ENCODE results near the gene VPS18. TPM values are rescaled to one million over a fixed set of nuclear protein-coding genes. Genes with fewer than 3 reads are reported as not detected.

Gene VPS18
- total and polyA plus RNA-seq, 2 experiments from 2014 or later: 5.9 to 42.5 TPM

DNA sequence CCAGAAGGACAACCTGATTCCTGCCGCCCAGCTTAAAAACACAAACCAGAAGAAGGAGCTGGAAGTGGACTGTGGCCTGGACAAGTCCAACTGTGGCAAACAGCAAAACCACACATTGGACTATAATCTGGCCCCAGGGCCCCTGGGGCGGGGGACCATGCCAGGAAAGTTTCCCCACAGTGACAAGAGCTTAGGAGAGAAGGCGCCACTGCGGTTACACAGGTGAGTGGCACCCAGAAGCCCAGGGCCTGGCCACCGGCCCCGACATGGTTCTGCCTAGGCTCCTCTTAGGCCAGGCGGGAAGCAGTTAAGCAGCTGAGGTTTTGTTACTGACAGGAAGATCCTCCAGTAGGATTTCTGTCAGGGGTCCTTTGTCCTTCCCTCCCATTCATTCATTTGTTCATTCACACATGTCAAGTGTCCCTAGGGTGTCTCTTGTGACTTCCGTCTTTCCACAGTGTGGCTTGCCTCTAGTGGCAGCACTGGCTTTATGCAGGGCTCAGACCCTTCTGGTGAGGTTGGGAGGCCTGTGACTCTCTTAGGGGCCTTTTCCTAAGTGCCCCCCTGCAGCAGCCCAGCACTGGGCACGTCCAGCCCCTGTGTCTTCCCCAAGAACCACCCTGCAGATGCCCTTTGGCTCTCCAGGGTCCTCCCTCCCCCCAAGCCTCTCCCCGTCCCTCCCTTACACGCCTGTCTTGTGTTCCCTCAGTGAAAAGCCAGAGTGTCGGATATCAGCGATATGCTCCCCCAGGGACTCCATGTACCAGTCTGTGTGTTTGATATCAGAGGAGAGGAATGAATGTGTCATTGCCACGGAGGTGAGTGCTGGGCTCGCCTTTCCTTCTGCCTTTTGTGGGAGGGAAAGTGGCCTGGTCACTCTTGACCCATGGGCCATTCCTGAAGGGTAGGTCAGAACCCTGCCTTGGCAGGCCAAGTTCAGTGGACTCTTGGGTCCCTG, 42.7 kb downstream of the VPS18 start:
- peaks cover 12% of the 10 kb centered on the region; the same call in 1 of the 2 replicates for H3K4me1 ChIP-seq (ENCODE audit: insufficient read depth)
- H3K79me2 ChIP-seq (replicated peaks; ENCODE audit: insufficient read depth): no peaks in the 10 kb centered on the region
- Mint-ChIP-seq H3K4me1 (peaks cover 35% of the 10 kb centered on the region), H3K36me3 (ENCODE audit: low read depth) (no peaks in the 10 kb centered on the region; the same call in 2 of the 3 replicates), H3K4me3 (no peak overlapping the region; the same call in 2 of the 3 replicates), H3K9me3 (no peaks in the 10 kb centered on the region), H3K27ac (no peak overlapping the region), H3K27me3 (ENCODE audit: insufficient read depth, low read depth, poor library complexity) (peaks cover 44% of the 10 kb centered on the region)
- no peaks in the 10 kb centered on the region for H3K36me3 ChIP-seq (ENCODE audit: insufficient read depth)
- H2AFZ ChIP-seq: no peak overlapping the region
- DNase-seq (ENCODE audit: low spot score): no peak
- no peak for TF ChIP-seq EZH2 (IDR thresholded peaks at IDR 0.05; ENCODE audit: low read depth, unreplicated experiment)
- no peak for TF ChIP-seq EZH2phosphoT487 (IDR thresholded peaks at IDR 0.05; ENCODE audit: unreplicated experiment)
- TF ChIP-seq, protein P1, sequence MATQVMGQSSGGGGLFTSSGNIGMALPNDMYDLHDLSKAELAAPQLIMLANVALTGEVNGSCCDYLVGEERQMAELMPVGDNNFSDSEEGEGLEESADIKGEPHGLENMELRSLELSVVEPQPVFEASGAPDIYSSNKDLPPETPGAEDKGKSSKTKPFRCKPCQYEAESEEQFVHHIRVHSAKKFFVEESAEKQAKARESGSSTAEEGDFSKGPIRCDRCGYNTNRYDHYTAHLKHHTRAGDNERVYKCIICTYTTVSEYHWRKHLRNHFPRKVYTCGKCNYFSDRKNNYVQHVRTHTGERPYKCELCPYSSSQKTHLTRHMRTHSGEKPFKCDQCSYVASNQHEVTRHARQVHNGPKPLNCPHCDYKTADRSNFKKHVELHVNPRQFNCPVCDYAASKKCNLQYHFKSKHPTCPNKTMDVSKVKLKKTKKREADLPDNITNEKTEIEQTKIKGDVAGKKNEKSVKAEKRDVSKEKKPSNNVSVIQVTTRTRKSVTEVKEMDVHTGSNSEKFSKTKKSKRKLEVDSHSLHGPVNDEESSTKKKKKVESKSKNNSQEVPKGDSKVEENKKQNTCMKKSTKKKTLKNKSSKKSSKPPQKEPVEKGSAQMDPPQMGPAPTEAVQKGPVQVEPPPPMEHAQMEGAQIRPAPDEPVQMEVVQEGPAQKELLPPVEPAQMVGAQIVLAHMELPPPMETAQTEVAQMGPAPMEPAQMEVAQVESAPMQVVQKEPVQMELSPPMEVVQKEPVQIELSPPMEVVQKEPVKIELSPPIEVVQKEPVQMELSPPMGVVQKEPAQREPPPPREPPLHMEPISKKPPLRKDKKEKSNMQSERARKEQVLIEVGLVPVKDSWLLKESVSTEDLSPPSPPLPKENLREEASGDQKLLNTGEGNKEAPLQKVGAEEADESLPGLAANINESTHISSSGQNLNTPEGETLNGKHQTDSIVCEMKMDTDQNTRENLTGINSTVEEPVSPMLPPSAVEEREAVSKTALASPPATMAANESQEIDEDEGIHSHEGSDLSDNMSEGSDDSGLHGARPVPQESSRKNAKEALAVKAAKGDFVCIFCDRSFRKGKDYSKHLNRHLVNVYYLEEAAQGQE (IDR thresholded peaks at IDR 0.05; ENCODE audit: unreplicated experiment): no peak
- no peak for TF ChIP-seq POLR2AphosphoS5 (IDR thresholded peaks at IDR 0.05; ENCODE audit: low read depth)
- no peak for TF ChIP-seq CREB1 (CRISPR knock-in tag; IDR thresholded peaks at IDR 0.05; ENCODE audit: low read depth)
- TF ChIP-seq, protein P2, sequence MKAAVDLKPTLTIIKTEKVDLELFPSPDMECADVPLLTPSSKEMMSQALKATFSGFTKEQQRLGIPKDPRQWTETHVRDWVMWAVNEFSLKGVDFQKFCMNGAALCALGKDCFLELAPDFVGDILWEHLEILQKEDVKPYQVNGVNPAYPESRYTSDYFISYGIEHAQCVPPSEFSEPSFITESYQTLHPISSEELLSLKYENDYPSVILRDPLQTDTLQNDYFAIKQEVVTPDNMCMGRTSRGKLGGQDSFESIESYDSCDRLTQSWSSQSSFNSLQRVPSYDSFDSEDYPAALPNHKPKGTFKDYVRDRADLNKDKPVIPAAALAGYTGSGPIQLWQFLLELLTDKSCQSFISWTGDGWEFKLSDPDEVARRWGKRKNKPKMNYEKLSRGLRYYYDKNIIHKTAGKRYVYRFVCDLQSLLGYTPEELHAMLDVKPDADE (IDR thresholded peaks at IDR 0.05): no peak
- TF ChIP-seq ZNF114 (CRISPR knock-in tag; IDR thresholded peaks at IDR 0.05): no peak
- TF ChIP-seq, protein P3, sequence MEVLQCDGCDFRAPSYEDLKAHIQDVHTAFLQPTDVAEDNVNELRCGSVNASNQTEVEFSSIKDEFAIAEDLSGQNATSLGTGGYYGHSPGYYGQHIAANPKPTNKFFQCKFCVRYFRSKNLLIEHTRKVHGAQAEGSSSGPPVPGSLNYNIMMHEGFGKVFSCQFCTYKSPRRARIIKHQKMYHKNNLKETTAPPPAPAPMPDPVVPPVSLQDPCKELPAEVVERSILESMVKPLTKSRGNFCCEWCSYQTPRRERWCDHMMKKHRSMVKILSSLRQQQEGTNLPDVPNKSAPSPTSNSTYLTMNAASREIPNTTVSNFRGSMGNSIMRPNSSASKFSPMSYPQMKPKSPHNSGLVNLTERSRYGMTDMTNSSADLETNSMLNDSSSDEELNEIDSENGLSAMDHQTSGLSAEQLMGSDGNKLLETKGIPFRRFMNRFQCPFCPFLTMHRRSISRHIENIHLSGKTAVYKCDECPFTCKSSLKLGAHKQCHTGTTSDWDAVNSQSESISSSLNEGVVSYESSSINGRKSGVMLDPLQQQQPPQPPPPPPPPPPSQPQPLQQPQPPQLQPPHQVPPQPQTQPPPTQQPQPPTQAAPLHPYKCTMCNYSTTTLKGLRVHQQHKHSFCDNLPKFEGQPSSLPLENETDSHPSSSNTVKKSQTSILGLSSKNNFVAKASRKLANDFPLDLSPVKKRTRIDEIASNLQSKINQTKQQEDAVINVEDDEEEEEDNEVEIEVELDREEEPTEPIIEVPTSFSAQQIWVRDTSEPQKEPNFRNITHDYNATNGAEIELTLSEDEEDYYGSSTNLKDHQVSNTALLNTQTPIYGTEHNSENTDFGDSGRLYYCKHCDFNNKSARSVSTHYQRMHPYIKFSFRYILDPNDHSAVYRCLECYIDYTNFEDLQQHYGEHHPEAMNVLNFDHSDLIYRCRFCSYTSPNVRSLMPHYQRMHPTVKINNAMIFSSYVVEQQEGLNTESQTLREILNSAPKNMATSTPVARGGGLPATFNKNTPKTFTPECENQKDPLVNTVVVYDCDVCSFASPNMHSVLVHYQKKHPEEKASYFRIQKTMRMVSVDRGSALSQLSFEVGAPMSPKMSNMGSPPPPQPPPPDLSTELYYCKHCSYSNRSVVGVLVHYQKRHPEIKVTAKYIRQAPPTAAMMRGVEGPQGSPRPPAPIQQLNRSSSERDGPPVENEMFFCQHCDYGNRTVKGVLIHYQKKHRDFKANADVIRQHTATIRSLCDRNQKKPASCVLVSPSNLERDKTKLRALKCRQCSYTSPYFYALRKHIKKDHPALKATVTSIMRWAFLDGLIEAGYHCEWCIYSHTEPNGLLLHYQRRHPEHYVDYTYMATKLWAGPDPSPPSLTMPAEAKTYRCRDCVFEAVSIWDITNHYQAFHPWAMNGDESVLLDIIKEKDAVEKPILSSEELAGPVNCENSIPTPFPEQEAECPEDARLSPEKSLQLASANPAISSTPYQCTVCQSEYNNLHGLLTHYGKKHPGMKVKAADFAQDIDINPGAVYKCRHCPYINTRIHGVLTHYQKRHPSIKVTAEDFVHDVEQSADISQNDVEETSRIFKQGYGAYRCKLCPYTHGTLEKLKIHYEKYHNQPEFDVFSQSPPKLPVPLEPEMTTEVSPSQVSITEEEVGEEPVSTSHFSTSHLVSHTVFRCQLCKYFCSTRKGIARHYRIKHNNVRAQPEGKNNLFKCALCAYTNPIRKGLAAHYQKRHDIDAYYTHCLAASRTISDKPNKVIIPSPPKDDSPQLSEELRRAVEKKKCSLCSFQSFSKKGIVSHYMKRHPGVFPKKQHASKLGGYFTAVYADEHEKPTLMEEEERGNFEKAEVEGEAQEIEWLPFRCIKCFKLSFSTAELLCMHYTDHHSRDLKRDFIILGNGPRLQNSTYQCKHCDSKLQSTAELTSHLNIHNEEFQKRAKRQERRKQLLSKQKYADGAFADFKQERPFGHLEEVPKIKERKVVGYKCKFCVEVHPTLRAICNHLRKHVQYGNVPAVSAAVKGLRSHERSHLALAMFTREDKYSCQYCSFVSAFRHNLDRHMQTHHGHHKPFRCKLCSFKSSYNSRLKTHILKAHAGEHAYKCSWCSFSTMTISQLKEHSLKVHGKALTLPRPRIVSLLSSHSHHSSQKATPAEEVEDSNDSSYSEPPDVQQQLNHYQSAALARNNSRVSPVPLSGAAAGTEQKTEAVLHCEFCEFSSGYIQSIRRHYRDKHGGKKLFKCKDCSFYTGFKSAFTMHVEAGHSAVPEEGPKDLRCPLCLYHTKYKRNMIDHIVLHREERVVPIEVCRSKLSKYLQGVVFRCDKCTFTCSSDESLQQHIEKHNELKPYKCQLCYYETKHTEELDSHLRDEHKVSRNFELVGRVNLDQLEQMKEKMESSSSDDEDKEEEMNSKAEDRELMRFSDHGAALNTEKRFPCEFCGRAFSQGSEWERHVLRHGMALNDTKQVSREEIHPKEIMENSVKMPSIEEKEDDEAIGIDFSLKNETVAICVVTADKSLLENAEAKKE (CRISPR knock-in tag; IDR thresholded peaks at IDR 0.05): no peak
- no peak for TF ChIP-seq ZNF331 (CRISPR knock-in tag; IDR thresholded peaks at IDR 0.05; ENCODE audit: low read depth)
- TF ChIP-seq, protein P4, sequence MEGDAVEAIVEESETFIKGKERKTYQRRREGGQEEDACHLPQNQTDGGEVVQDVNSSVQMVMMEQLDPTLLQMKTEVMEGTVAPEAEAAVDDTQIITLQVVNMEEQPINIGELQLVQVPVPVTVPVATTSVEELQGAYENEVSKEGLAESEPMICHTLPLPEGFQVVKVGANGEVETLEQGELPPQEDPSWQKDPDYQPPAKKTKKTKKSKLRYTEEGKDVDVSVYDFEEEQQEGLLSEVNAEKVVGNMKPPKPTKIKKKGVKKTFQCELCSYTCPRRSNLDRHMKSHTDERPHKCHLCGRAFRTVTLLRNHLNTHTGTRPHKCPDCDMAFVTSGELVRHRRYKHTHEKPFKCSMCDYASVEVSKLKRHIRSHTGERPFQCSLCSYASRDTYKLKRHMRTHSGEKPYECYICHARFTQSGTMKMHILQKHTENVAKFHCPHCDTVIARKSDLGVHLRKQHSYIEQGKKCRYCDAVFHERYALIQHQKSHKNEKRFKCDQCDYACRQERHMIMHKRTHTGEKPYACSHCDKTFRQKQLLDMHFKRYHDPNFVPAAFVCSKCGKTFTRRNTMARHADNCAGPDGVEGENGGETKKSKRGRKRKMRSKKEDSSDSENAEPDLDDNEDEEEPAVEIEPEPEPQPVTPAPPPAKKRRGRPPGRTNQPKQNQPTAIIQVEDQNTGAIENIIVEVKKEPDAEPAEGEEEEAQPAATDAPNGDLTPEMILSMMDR (conservative IDR thresholded peaks at IDR 0.05; ENCODE audit: low read depth in 2 of 2): no peak; a peak in 1 of 4 replicates
- no peak for TF ChIP-seq NANOG (IDR thresholded peaks at IDR 0.05; ENCODE audit: borderline replicate concordance)
- no peak for TF ChIP-seq STAT1 (IDR thresholded peaks at IDR 0.05; ENCODE audit: unreplicated experiment)
- TF ChIP-seq JUNB (IDR thresholded peaks at IDR 0.05; ENCODE audit: unreplicated experiment): no peak
- no peaks in the 10 kb centered on the region for H4K20me1 ChIP-seq (replicated peaks; ENCODE audit: insufficient read depth)
- peaks cover 9% of the 10 kb centered on the region; the same call in 1 of the 2 replicates for H3F3A ChIP-seq (replicated peaks; ENCODE audit: low read depth)
- no peak; the same call in 2 of the 3 replicates for ATAC-seq
- no peak overlapping the region for H3K27ac ChIP-seq (ENCODE audit: low read depth)
- no peak overlapping the region for H3K4me3 ChIP-seq
- H3K9me2 ChIP-seq (ENCODE audit: insufficient read depth): no peaks in the 10 kb centered on the region
- H3K27me3 ChIP-seq (ENCODE audit: insufficient read depth): peaks cover 34% of the 10 kb centered on the region
- no peak overlapping the region for H3K4me2 ChIP-seq
